ENCODE data around the gene SEC24C. TPM values are rescaled to one million over a fixed set of nuclear protein-coding genes. Genes with fewer than 3 reads are reported as not detected.
A peak's percentile ranks its signal among the peaks of the same experiment; 100 is the strongest.

Gene SEC24C
- total RNA-seq, 1 donor from 2014 or later, result 36.0 TPM

GRCh38 chr10:73817826-73818225 lies 73.7 kb downstream of the SEC24C start:
- Mint-ChIP-seq H3K36me3 (peaks cover 10% of the 10 kb centered on the region), H3K4me1 (peaks cover 3% of the 10 kb centered on the region), H3K9me3 (no peaks in the 10 kb centered on the region), H3K4me3 (no peak overlapping the region), H3K27me3 (ENCODE audit: insufficient read depth, low read depth) (peaks cover 3% of the 10 kb centered on the region), H3K27ac (peak overlapping the region; percentile 21)
- peaks cover 4% of the 10 kb centered on the region for H3K4me1 ChIP-seq
- TF ChIP-seq EZH2 (IDR thresholded peaks at IDR 0.05) (no peak), EZH2phosphoT487 (IDR thresholded peaks at IDR 0.05) (no peak), CTCF (IDR thresholded peaks at IDR 0.05) (no peak)
- H3K9ac ChIP-seq, result no peak overlapping the region
- no peak overlapping the region for H3K4me3 ChIP-seq
- no peaks in the 10 kb centered on the region for H3K79me2 ChIP-seq (ENCODE audit: low read depth)
- H3K9me3 ChIP-seq (ENCODE audit: low read depth), result no peaks in the 10 kb centered on the region
- no peaks in the 10 kb centered on the region for H3K36me3 ChIP-seq
- peaks cover 6% of the 10 kb centered on the region for H3F3A ChIP-seq (ENCODE audit: low read depth)
- H3K4me2 ChIP-seq, result no peak overlapping the region
- no peak overlapping the region for H2AFZ ChIP-seq (replicated peaks)
- H3K27ac ChIP-seq, result no peak overlapping the region
- no peaks in the 10 kb centered on the region for H4K20me1 ChIP-seq (ENCODE audit: low read depth)
- no peaks in the 10 kb centered on the region for H3K27me3 ChIP-seq
- no peak for DNase-seq (ENCODE audit: low spot score)

GRCh38 chr10:73818402-73818801 lies 74.2 kb downstream of the SEC24C start:
- Histone ChIP-seq H2AFZ (replicated peaks) (no peak overlapping the region), H3K27ac (no peak overlapping the region), H3F3A (ENCODE audit: low read depth) (peaks cover under 1% of the 10 kb centered on the region), H3K4me2 (no peak overlapping the region), H3K27me3 (no peaks in the 10 kb centered on the region), H3K9me3 (ENCODE audit: low read depth) (no peaks in the 10 kb centered on the region), H3K4me3 (no peak overlapping the region), H3K4me1 (no peaks in the 10 kb centered on the region), H4K20me1 (ENCODE audit: low read depth) (no peaks in the 10 kb centered on the region), H3K9ac (no peak overlapping the region), H3K79me2 (ENCODE audit: low read depth) (no peaks in the 10 kb centered on the region), H3K36me3 (no peaks in the 10 kb centered on the region)
- no peak overlapping the region for H3K4me3 Mint-ChIP-seq
- DNase-seq (ENCODE audit: low spot score), result no peak
- H3K27ac Mint-ChIP-seq, result peak overlapping the region; percentile 53
- H3K4me1 Mint-ChIP-seq, result no peaks in the 10 kb centered on the region
- TF ChIP-seq EZH2phosphoT487 (IDR thresholded peaks at IDR 0.05), result no peak
- TF ChIP-seq CTCF (IDR thresholded peaks at IDR 0.05), result no peak
- no peak for TF ChIP-seq EZH2 (IDR thresholded peaks at IDR 0.05)
- peaks cover 10% of the 10 kb centered on the region for H3K36me3 Mint-ChIP-seq
- peaks cover 3% of the 10 kb centered on the region for H3K27me3 Mint-ChIP-seq (ENCODE audit: insufficient read depth, low read depth)
- H3K9me3 Mint-ChIP-seq, result no peaks in the 10 kb centered on the region

GRCh38 chr10:73819081-73819480 lies 74.9 kb downstream of the SEC24C start:
- no peaks in the 10 kb centered on the region for H3K79me2 ChIP-seq (ENCODE audit: low read depth)
- Mint-ChIP-seq H3K9me3 (no peaks in the 10 kb centered on the region), H3K27ac (peak overlapping the region; percentile 53), H3K27me3 (ENCODE audit: insufficient read depth, low read depth) (peaks cover 3% of the 10 kb centered on the region), H3K36me3 (peaks cover 10% of the 10 kb centered on the region), H3K4me1 (no peaks in the 10 kb centered on the region), H3K4me3 (no peak overlapping the region)
- H3K27me3 ChIP-seq, result no peaks in the 10 kb centered on the region
- no peak for TF ChIP-seq EZH2phosphoT487 (IDR thresholded peaks at IDR 0.05)
- no peak for TF ChIP-seq EZH2 (IDR thresholded peaks at IDR 0.05)
- TF ChIP-seq CTCF (IDR thresholded peaks at IDR 0.05), result no peak
- H3K9me3 ChIP-seq (ENCODE audit: low read depth), result no peaks in the 10 kb centered on the region
- DNase-seq (ENCODE audit: low spot score), result no peak
- H2AFZ ChIP-seq (replicated peaks), result no peak overlapping the region
- no peak overlapping the region for H3K27ac ChIP-seq
- no peak overlapping the region for H3K9ac ChIP-seq
- no peaks in the 10 kb centered on the region for H3K4me1 ChIP-seq
- no peak overlapping the region for H3K4me2 ChIP-seq
- no peaks in the 10 kb centered on the region for H3K36me3 ChIP-seq
- H3K4me3 ChIP-seq, result no peak overlapping the region
- H3F3A ChIP-seq (ENCODE audit: low read depth), result no peaks in the 10 kb centered on the region
- H4K20me1 ChIP-seq (ENCODE audit: low read depth), result no peaks in the 10 kb centered on the region

Measured in neural progenitor cell (in vitro differentiated cells).